Dermis microvascular lymphatic vessel endothelial cell (primary cell): ENCODE results near the gene BRMS1. TPM values are rescaled to one million over a fixed set of nuclear protein-coding genes. Genes with fewer than 3 reads are reported as not detected.
"Not testable (repeated sequence)": the region's sequence is repeated elsewhere in the genome, so short reads cannot be mapped to it uniquely, and the experiment has no call there.

ENCODE experiments used
- DNase-seq, 2 donors: peaks; one replicate each; pipeline versions ENCODE4 v3.0.0 to v3.0.0-alpha.2; 2010; ENCODE audit warnings: low read depth in 2 of 2
- total RNA-seq: library from RNA; depleted of rRNA; stranded (reverse); fragments of >200 nt; gene quantifications from 2 replicates; pipeline ENCODE4 v1.2.1, GENCODE V29; 2014

BRMS1 gene
- total RNA-seq, 1 donor from 2014 or later = 53.1 TPM

DNA sequence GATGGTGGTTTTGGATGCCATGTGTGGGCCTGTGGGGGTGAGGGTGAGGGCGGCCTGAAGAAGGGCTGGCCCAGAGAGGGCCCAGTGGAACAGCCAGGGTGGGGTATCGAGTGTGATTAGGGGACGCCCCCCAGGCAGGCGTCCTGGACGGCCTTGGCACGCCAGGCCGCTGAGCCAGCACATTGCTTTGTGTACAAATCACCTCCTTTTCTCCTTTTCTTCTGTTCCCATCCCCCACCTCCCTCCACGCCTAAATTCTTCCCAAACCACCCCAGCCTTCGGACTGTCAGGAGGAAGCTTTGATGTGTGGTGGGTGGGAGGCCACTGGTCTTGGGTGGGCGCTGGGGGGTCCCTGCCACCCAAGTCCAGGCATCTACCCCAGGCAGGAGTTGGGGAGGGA lies 20.2 kb downstream of the BRMS1 start:
- DNase-seq = no peak

DNA sequence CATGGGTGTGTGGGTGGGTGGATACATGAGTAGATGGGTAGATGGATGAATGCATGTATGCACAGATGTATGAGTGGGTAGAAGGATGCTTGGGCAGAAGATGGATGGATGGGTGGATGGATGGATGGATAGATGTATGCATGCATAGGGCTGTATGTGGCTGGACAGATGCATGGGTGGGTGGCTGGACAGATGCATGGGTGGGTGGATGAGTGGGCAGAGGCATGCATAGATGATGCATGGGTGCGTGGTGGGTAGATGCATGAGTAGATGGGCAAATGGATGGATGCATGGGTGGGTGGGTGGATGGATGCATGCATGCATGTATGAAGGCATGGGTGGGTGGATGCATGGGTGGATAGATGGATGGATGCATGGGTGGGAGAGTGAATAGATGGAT lies 21.2 kb downstream of the BRMS1 start:
- no peak for DNase-seq

DNA sequence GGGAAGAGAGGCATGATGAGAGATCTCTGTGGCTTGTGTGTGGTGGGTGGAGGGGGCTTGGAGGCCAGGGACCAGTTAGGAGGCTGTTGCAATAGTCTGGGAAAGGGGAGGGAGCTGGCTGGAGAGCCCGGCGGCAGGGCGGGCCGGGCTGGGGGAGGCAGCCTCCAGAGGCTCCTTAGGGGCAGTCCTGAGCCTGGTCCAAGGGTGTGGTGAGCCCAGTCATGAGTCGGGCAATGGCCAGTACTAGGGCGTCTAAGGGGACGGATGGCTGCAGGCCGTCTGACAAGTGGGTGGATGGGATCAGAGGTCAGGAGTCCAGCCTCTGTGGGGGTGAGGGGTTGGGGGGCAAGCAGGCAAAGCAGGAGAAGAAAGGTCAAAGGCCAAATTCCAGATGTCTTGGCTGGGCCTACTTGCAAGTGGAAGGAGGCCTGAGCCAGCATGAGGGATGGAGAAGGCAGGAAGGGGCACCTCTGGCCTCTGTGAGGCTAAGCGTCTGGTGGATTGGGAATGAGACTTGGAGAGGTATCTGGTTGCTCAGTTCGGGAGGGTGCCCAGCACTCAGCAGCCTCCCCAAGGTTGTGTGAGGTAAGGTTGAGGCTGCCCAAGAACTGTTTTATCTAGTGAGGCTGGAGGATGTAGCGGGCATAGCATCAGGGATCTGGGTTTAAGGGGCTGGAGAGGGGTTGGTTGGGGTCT lies 22.0 kb downstream of the BRMS1 start:
- no peak for DNase-seq

DNA sequence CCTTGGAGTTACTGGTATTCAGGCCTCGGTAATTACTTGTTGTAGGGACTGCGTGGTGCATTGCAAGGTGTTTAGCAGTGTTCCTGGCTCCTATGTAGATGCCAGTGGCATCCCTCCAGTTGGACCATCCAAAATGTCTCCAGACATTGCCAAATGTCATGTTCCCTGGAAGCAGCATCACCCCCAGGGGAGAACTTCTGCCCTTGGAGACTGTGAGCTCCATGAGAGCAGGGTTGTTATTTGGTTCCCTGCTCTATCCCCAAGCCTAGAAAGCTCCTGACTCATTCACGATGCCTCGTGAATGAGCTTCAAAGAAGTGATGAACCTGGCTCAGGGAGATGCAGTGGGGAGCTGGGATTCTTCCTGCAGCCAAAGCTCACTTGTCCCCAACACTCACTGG lies 23.3 kb downstream of the BRMS1 start:
- no peak for DNase-seq

DNA sequence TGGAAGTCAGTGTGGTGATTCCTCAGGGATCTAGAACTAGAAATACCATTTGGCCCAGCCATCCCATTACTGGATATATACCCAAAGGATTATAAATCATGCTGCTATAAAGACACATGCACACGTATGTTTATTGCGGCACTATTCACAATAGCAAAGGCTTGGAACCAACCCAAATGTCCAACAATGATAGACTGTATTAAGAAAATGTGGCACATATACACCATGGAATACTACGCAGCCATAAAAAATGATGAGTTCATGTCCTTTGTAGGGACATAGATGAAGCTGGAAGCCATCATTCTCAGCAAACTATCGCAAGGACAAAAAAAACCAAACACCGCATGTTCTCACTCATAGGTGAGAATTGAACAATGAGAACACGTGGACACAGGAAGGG lies 24.2 kb downstream of the BRMS1 start:
- DNase-seq = not testable (repeated sequence)

DNA sequence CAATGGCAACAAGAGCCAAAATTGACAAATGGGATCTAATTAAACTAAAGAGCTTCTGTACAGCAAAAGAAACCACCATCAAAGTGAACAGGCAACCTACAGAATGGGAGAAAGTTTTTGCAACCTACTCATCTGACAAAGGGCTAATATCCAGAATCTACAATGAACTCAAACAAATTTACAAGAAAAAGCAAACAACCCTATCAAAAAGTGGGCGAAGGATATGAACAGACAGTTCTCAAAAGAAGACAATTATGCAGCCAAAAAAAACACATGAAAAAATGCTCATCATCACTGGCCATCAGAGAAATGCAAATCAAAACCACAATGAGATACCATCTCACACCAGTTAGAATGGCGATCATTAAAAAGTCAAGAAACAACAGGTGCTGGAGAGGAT lies 24.6 kb downstream of the BRMS1 start:
- not testable (repeated sequence) for DNase-seq

DNA sequence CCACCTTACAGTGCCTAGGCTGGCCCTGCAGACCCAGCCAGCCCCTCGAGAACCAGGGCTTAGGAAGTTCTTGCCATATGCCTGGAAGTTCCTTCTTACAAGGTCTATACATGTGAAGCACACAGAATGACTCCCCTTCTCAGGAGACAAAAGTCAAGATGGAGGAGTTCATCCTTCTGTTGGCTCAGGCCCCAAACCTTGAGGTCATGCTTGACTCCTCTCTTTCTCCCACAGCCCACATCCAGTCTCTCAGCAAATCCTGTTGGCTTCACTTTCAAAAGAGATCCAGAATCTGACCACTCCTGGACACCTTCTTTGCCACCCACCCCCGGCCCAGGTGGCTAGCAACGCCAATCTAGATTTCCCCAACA lies 26.3 kb downstream of the BRMS1 start:
- DNase-seq = no peak

DNA sequence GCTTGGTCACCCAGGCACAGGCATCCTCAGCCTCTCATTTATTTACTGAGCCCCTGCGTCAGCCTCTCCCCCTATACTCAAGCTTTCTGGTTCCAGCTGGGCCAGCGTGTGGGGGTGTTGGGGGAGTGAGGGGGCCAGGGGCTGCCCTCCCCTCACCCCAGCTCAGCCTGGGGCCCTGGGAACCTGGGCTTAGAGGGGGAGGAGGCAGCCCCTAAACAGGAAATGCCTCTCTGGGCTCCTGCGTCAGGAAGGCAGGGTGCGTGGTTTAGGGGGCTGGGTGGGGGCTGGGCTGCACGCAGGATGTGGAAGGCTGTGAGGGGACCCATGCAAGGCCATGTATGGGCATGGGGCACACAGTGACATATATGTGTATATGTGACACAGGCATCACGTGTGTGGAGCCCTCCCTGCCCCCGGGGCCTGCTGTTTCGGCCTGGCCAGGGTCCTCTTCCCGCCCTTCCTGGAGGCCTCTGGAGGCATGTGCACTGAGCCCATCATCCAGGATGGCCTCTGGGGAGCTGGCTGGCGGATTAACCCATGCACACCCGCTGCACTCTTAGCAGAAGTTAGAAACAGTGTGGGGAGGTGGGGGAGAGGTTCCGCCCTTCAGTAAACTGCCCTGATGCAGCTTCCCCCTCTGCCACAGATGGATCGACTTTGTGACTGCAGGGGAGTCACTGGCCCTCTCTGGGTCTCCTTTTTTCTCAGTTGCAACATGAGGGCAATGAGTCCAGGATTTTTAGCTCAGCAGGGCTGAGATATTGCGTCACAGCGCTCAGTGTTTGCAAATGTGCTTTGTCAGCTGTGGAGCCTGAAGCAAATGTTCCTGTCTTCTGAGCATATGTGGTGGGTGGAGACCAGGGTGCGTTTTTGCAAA lies 26.9 kb downstream of the BRMS1 start:
- DNase-seq = no peak

DNA sequence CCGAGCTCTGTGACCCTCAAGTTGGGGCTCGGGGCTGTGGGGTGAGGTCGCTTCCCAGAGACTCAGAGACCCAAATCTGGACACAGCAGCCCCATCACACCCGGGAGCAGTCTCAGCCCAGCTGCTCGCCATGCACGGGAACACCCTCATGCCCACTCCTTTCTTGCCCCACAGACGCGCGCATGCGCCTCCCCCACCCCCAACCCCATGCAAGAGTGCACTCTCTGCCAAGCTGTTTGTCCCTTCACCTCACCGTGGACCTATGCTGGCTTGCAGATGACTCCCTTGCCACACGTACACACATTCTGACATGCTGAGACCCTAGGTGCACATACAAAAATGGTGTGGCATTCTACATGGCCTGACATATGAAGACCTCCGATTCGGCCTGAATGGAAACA lies 27.6 kb downstream of the BRMS1 start:
- no peak for DNase-seq

DNA sequence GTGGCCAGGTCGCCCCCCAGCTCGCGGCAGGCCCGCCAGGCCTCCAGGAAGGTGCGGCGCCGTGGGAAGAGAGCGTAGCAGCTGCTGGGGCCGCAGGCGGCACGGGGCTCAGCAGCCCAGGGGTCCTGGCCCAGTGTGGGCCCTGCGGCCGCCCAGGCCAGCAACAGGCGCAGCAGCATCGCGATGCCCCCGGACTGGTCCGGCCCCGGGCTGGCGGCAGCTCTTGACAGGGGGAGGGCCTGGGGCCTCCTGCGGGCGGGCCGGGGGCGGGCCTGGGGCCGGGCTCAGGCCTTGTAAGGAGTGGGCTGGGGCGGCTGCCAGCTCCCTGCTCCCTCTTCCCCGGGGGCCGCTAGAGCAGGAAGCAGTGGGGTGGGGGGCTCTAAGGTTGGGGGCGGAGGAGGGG lies 28.1 kb downstream of the BRMS1 start, which contains the start of gene CD248:
Gene CD248, minus strand, starts transcription at position 196 of the 403 bp plus-strand sequence. Its CDS starts 17 bp downstream, at position 179.
- peak in 1 of 2 donors; percentile 36 for DNase-seq

DNA sequence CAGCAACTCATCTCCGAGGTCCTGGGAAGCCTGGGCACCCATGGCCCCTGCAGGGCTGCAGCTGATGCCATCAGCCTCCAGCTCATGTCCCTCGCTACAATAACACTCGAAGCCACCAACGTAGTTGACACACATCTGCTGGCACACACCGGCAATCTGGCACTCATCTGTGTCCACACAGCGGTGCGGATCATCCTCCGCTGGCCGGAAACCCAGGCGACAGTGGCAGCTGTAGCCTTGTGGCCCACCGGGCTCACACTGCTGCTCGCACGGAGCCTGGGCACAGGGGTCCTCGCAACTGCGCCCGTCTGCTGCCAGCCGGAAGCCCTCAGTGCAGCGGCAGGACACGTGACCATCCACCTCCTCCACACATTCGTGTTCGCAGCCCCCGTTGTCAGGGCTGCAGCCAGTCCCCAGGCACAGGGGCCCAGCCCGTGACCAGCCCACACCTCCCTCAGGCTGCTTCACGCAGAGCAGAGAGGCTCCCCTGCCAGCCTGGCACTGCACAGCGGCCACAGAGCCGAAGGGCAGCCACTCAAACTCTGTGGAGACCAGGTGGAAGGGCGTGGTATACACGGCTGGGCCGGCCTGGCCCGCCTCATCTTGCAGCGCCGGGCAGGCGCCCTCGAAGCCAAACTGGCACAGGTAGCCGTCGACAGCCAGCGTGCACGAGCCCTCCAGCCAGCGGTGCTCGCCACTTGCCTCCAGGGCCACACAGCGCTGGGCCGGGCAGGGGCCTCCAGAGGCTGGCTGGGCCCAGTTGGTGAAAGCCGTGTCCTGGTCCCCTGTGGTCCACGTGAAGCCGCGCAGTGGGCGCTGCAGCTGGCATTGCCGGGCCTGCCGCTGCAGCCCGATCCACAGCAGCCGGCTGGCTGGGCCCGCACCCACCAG lies 28.7 kb downstream of the BRMS1 start:
- no peak for DNase-seq

DNA sequence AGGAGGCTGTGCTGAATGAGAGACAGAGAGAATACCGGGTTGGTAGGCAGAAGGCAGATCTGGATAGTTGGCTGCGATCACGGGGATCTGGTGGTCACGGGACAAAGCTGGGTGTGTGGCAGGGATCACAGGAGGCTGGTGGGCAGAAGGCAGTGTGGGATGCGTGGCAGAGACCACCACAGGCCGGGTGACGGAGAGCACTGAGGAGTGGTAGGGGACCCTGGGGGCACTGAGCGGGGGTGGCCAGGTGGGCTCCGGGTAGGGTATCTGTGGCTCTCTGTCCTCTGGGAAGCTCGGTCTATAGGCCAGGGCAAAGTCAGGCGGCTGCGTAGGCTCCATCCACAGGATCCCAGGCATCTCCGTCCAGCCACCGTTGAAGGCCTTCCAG lies 29.4 kb downstream of the BRMS1 start:
- DNase-seq = no peak

DNA sequence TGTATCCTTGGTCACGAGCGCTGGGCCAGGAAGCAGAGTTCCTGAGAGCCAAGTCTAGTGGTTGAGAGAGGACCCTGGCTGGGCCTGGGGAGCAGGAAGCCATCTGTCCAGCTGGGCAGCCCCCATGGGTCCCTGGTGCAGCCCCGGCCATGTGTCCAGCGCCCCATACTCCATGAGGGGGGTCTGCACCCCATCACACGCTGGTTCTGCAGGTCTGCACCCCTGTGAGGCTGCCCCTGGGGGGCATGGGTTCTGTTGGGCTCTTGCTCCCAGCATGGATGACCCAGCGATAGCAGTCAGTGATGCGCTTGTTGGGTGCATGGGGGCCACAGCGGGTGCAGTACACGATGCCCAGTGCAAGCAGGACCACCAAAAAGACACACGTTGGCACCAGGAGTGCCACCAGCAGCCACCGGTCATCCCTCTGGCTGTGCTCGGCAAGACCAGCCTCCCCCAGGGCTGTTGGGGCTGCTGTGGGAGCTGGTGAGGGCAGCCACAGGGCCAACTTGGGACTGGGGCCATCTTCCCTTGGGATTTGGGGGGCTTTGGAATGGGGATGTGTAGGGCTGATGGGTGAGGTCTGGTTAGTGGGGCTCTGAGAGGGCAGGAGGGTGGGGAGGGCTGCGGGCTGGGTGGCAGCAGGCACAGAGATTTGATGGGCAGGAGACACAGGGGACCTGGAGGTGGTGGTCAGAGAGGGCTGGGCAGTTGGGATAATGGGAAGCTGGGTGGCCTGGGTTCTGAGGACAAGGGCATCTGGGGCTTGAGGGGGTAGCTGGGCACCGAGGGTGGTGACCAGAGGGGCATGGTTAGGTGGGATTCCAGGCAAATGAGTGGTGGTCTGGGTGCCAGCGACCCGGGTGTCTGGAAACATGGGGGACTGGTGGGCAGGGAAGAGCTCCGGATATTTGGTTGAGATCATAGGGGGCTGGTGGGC lies 30.1 kb downstream of the BRMS1 start:
- no peak for DNase-seq

DNA sequence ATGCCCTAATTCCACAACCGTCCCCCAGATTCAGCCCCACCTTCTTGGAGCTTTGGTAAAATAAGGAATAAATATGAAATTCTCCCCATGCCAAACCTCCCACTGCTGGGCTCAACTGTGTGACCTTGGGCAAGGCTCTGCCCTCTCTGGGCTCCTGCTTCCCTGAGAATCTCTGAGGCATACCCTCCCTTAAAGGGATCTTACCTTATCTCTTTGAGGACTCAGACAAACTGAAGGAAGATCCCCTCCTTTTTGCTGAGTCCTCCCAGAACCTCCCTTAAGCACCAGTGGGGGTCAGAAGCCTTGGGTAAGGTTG lies 30.8 kb downstream of the BRMS1 start:
- DNase-seq = no peak

DNA sequence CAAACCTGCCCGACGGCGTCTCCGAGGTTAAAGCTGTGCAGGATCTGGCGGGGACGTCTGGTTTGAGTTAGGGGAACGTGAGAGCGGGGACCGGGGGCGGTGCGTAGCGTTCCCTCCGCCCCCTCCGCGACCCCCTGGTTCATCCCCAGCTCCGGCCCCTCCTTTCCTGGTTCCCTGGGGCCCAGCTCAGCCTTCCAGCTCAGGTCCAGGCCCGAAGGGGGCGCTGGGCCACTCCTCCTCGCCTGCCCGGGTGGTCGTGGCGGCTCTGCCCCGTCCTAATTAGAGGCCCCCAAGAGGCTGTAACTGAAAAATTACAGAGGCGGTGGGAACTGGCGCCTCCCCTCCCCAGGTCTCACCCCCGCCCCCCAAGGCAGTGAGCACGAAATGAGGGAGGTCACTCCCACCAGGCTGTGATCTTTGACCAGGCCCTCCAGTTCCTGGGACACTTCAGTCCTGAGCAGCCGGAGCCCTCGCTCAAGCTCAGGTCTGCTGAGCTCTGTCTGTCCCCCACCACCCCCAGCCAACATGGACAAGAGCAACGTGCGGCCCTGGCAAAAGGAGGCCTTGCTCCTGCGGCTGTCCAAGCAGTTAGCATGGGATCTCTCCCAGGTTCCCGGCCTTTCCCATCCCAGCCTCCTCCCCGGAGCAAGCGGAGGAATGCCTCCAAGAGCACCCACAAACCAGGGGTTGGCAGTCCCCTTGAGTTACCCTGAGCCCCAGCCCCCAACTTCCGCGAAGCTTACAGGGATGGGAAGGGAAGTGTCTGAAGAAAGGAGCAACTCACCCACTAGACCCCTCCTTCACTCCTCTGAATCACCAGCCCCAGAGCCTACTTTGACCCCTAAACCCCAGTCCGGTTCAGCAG lies 31.4 kb downstream of the BRMS1 start:
- DNase-seq = no peak

DNA sequence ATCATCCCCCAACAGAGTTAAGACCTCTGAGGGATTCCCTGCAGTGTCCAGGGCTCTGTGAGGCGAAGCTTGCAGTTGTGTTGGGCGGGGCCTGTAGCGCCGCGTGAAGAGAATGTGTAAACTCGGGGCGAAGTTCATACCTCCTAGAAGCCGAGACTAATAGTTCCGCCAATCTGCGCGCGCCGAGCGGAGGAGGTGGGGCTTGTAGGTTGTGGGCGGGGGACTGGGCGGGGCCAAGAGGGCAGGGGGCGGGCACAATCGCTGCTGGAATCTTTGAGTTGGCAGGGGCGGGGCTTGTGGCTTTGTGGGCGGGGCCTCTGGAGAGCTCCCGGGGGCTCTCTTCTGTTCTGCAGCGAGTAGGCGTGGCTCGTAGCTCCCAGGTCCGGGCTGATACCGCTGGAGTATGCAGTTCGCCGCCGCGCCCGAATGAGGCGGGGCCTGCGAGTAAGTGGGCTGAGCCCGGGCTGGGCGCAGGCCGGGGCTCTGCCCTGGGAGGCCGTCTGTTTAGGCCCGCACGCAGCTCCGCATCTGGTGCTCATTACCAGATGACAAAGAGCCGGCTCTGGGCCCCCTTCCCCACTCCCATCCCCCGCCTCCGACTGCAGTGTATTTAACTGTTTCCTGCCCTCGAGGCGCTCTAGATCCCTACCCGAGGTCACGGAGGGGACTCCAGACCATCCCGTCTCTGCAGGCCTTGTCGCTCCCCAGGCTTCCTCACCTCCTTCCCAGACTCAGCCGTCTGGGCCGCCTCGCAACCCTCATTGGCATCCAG lies 32.2 kb downstream of the BRMS1 start:
- DNase-seq = peak; percentile 87 to 97

DNA sequence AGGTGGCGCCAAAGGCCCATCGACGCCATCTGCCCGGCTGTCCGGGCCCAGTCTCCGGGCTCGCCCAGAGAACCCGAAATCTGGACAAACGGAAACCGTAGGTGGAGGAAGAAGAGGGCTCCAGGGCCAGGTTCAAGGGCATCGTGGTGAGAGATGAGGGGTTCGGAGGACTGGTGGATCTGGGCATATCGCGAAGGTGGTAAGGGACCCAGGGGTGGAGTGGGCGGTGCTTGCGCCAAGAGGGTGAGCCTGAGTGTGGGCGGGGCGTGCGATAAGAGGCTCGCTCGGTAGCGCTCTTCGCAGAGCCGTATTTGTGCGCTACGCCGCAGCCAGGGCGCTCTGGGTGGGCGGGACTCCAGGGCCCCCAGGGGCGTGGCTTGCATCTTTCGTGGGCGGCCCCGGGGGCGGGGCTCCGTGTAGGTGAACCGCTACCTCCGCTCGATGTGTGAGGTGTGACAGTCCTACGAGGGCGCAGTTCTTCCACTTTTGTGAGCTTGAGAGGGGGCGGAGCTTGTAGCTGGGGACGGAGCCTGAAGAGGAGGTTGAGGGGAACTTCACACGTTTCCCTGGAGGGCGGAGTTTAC lies 32.8 kb downstream of the BRMS1 start:
- DNase-seq = peak; percentile 83 to 92

DNA sequence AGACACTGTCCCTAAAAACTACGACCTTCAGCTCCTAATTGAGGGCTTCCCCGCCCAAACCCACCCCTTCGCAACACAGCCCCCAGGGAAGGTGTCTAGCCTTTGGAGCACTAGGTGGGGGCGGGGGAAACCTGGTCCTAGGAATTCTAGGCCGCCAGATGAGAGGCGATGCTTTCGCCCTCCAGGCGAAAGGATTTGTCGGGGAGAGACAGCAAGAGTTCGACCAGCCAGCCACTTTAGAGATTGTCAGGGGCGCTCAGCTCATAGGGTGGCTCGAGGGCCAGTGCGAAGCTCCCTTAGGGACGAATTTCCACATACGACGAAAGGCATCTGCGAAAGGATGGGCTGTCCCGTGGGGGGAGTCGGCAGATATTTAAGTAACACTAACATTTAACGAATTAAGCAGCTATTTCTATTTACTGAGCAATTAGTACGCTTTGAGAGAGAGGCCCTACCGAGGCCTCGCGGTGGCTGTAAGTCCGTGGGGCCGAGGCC lies 33.4 kb downstream of the BRMS1 start:
- no peak for DNase-seq
